ENCODE results near the gene CFDP1. TPM values are rescaled to one million over a fixed set of nuclear protein-coding genes. Genes with fewer than 3 reads are reported as not detected.

The CFDP1 gene
- total and polyA plus RNA-seq, 2 of the 13 experiments (the other 11 are each of a cell fraction or from before 2014, with no cell fraction given): 78.6 to 153 TPM

DNA sequence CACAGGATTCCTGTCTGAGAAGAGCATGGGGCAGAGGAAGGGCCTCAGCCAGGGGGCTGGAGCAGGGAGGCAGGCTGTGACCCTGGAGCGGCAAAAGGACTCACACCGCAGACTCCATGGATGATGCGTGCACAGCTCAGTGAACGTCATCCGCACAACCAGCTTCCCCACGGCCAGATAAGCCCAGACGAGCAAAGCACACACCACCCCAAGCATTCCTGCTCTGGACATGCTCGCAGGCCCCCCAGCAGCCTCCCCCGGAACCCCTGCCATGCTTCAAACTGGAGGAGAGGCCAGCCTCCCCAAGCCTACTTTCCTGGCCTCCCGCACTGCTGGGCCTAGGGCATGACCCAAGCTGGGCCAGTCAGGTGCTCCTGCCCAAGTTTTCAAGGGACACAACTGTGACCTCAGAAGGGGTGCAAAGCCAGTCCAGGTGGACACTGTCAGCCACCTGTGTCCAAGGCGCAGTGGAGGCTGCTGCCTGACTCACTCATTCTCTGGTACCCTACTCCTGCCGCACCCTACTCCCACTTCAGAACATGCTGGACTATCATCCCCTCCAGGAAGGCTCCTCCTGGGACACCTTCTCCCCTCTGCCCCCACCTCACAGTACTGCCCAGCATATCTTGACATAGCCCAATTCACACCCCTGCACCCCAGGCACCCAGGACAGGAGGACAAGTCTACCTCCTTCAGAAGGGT is 186.6 kb downstream of the CFDP1 start (continued):
- peak; percentile 12 for TF ChIP-seq RBM22 (optimal IDR thresholded peaks at IDR 0.05; ENCODE audit: low read length)
- TF ChIP-seq SNAPC2 (CRISPR knock-in tag; IDR thresholded peaks at IDR 0.05): no peak
- TF ChIP-seq SPEN (CRISPR knock-in tag; IDR thresholded peaks at IDR 0.05; ENCODE audit: low read depth): 0 out of 2 replicates have a peak, but pooled peaks have one; percentile 16
- no peak for TF ChIP-seq IRX3 (CRISPR knock-in tag; IDR thresholded peaks at IDR 0.05; ENCODE audit: borderline replicate concordance, low read depth)
- no peak for TF ChIP-seq ZFP41 (CRISPR knock-in tag; IDR thresholded peaks at IDR 0.05; ENCODE audit: borderline replicate concordance)
- TF ChIP-seq, protein P1, sequence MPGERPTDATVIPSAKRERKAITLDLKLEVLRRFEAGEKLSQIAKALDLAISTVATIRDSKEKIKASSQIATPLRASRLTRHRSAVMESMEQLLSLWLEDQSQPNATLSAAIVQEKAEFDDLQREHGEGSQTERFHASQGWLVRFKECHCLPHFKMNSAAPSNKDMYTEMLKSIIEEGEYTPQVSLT (CRISPR knock-in tag; IDR thresholded peaks at IDR 0.05; ENCODE audit: borderline replicate concordance, low read depth): no peak
- no peak for TF ChIP-seq SRY (CRISPR knock-in tag; IDR thresholded peaks at IDR 0.05)
- TF ChIP-seq ZNF563 (CRISPR knock-in tag; IDR thresholded peaks at IDR 0.05): no peak
- TF ChIP-seq ISX (CRISPR knock-in tag; conservative IDR thresholded peaks at IDR 0.05): no peak
- no peak for TF ChIP-seq SRF (IDR thresholded peaks at IDR 0.05; ENCODE audit: low read depth, low read length)
- peak; percentile 81 for TF ChIP-seq AKAP8 (CRISPR knock-in tag; IDR thresholded peaks at IDR 0.05)
- no peak for TF ChIP-seq SP5 (CRISPR knock-in tag; IDR thresholded peaks at IDR 0.05; ENCODE audit: borderline replicate concordance, low read depth)
- TF ChIP-seq, protein P2, sequence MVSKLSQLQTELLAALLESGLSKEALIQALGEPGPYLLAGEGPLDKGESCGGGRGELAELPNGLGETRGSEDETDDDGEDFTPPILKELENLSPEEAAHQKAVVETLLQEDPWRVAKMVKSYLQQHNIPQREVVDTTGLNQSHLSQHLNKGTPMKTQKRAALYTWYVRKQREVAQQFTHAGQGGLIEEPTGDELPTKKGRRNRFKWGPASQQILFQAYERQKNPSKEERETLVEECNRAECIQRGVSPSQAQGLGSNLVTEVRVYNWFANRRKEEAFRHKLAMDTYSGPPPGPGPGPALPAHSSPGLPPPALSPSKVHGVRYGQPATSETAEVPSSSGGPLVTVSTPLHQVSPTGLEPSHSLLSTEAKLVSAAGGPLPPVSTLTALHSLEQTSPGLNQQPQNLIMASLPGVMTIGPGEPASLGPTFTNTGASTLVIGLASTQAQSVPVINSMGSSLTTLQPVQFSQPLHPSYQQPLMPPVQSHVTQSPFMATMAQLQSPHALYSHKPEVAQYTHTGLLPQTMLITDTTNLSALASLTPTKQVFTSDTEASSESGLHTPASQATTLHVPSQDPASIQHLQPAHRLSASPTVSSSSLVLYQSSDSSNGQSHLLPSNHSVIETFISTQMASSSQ (IDR thresholded peaks at IDR 0.05; ENCODE audit: low read depth): no peak
- TF ChIP-seq, protein P2 (CRISPR knock-in tag; IDR thresholded peaks at IDR 0.05; ENCODE audit: borderline replicate concordance): no peak
- no peak for TF ChIP-seq KDM1A (CRISPR knock-in tag; IDR thresholded peaks at IDR 0.05)
- TF ChIP-seq KAT8 (CRISPR knock-in tag; IDR thresholded peaks at IDR 0.05): no peak
- TF ChIP-seq FOXK2 (IDR thresholded peaks at IDR 0.05): no peak
- TF ChIP-seq, protein P3, sequence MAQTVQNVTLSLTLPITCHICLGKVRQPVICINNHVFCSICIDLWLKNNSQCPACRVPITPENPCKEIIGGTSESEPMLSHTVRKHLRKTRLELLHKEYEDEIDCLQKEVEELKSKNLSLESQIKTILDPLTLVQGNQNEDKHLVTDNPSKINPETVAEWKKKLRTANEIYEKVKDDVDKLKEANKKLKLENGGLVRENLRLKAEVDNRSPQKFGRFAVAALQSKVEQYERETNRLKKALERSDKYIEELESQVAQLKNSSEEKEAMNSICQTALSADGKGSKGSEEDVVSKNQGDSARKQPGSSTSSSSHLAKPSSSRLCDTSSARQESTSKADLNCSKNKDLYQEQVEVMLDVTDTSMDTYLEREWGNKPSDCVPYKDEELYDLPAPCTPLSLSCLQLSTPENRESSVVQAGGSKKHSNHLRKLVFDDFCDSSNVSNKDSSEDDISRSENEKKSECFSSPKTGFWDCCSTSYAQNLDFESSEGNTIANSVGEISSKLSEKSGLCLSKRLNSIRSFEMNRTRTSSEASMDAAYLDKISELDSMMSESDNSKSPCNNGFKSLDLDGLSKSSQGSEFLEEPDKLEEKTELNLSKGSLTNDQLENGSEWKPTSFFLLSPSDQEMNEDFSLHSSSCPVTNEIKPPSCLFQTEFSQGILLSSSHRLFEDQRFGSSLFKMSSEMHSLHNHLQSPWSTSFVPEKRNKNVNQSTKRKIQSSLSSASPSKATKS (CRISPR knock-in tag; IDR thresholded peaks at IDR 0.05): no peak
- TF ChIP-seq BORCS8-MEF2B (CRISPR knock-in tag; IDR thresholded peaks at IDR 0.05): no peak
- TF ChIP-seq TOE1 (CRISPR knock-in tag; IDR thresholded peaks at IDR 0.05): no peak
- no peak for TF ChIP-seq MIER3 (CRISPR knock-in tag; IDR thresholded peaks at IDR 0.05; ENCODE audit: borderline replicate concordance)
- 0 out of 2 replicates have a peak, but pooled peaks have one; percentile 24 for TF ChIP-seq MEIS2 (CRISPR knock-in tag; IDR thresholded peaks at IDR 0.05)
- TF ChIP-seq TP53 (CRISPR knock-in tag; conservative IDR thresholded peaks at IDR 0.05): 0 out of 2 replicates have a peak, but pooled peaks have one; percentile 11
- TF ChIP-seq, protein P4, sequence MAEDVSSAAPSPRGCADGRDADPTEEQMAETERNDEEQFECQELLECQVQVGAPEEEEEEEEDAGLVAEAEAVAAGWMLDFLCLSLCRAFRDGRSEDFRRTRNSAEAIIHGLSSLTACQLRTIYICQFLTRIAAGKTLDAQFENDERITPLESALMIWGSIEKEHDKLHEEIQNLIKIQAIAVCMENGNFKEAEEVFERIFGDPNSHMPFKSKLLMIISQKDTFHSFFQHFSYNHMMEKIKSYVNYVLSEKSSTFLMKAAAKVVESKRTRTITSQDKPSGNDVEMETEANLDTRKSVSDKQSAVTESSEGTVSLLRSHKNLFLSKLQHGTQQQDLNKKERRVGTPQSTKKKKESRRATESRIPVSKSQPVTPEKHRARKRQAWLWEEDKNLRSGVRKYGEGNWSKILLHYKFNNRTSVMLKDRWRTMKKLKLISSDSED (CRISPR knock-in tag; IDR thresholded peaks at IDR 0.05): no peak
- TF ChIP-seq ZNF124 (CRISPR knock-in tag; IDR thresholded peaks at IDR 0.05): no peak

Measured in HepG2 (cell line).